GM18507 (cell line): Measurements from ENCODE around the gene TRAM2.
A peak's percentile ranks its signal among the peaks of the same experiment; 100 is the strongest.

Source experiments
- DNase-seq: peaks from one replicate; pipeline ENCODE4 v3.0.0; 2011; ENCODE audit warnings: low read depth; ENCODE audit not compliant: insufficient read length; ENCODE audit errors: extremely low spot score
- FAIRE-seq: peaks from 2 replicates; lab custom pipeline; 2011; peaks lifted over from hg19 to GRCh38; lab: Jason Lieb, UNC

The TRAM2 gene

DNA sequence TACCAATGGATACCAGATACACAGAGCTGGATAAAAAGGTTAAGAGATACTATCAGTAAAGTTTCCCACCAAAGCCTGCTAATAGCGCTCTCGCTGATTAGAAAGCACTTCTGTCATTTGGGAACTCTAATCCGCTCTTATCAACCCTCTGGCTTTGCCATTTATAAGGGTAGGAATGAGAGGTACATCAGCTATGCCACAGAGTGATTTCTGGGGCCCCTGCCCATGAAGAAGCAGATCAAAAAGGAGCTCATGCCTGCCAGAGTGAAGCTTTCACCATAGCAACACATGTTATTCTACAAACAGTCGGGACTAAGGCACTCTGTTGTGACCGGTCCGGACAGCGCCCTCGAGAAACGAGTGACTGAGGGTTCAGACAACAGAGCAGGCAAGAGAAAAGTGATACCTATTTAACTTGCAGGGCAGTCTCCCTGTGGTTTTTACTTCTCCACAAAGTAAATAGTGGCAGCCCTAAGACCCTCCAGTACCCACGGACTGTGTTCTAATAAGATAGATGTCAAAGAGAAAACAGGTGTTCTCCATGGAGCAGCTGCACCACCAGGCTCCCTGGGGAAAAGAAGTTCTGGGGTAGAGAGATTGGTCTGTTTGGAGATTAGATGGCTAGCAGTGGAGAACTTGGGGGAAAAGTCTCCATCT is 5.6 kb downstream of the TRAM2 start:
- FAIRE-seq (no peak), DNase-seq (no peak)

DNA sequence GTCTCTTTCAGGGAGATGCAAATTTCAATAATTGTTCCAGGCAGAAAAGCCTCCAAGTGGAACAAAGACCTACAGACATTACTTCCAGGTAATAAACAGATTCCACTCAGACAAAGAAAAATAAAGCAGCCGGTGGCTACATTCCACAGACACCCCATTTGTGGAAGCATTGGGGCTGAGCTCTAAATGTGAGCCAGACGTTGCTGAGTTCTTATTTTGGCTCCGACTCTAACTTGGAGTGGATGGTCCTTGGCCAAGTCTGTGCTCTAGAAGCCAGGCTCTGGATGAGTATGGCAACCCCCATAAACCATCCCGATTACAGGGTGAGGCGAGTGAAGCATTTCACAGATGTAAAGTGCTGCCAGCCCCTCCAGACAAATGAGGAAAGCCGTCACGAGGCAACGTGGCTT is 6.6 kb downstream of the TRAM2 start:
- FAIRE-seq (no peak), DNase-seq (no peak)

DNA sequence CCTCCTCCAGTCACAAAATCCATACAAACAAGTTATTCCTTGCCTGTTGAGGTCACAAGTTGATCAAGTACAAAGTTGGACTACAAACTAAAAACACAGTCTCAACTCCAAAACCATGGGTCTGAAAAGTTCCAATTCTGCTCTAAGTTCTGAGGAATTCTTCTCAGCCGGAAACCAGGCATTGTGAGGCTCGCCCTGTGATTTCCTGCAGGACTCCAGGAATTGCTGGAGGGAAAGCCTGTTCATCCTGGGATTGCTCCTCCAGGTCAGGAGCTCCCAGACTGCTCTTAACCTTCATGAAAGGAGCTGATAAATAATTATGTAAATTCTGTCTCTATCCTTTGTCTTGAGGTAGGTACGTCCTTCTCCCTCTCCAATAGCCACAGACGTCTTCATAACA is 8.5 kb downstream of the TRAM2 start:
- DNase-seq (no peak), FAIRE-seq (no peak)

DNA sequence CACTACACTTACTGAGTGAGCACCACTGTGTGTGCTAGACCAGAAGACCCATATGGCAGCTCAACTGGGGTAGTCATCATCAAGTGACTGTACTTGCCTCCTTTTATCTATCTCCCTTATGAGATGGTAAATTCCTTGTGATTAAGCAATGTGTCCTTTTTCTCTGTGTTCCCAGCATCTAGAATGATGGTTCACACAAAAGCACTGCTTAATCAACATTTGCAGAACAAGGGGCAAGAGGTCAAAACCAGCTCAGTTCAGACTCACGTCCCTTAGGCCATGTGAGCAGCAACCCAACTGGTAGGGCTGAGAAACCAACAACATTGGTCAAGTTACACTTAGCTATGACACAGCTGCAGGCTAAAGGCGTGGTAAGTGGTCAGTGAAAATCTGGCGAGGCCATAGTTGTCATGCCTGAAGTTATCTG is 10.0 kb downstream of the TRAM2 start:
- FAIRE-seq (no peak), DNase-seq (no peak)

DNA sequence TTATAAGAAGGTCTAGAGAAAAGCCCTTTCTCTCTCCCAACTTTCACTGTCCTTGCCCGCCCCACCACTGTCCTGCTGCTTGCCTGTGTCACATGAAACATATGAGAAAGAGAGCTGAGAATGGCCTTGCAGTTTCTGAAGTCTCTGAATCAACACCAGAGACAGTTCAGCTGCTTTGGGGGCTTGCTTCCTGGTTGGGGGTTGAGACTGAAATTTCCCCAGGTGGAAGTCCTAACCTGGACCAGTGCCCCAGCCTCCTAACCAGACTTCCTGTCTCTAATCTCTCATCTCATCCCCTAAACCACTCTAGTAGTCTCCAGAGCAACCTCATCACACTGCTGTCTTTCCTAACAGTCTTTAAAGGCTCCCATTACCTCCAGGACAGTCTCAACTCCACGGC is 10.7 kb downstream of the TRAM2 start:
- FAIRE-seq (peak; percentile 24), DNase-seq (no peak)

DNA sequence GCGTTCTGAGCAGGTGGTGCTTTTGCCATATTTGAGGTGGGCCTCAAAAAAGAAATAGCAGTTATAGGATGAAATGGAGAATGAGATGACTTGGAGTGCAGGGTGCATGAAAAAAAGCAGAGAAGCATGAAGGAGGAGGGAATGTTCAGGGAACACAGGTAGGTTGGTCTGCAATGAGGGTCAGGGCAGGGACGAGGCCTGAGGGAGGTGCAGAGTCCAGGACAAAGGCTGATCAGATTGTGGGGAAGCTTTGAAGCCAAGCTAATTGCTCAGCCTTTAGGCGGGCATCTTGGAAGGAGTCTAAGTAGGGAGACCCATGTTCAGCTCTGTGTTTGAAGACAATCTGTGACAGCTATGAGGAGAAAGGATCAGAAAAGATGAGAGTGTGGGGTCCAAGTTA is 12.0 kb downstream of the TRAM2 start:
- FAIRE-seq: no peak
- DNase-seq: no peak

DNA sequence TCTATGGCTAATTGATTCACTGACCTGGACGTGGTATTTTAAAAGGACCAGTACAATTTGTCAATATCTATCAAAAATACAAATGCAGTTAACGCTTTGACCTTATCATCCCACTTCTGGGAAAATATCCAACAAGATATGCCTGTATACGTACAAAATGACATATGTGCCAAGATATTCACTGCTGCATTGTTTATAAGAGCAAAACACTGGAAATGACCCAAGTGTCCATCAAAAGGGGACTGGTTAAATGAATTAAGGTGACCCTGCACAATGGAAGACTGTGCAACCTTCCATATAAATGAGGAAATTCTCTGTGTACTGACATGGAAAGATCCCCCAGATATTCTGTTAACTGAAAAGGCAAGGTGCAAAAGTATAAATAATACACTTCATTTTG is 13.9 kb downstream of the TRAM2 start:
- FAIRE-seq (no peak), DNase-seq (no peak)

DNA sequence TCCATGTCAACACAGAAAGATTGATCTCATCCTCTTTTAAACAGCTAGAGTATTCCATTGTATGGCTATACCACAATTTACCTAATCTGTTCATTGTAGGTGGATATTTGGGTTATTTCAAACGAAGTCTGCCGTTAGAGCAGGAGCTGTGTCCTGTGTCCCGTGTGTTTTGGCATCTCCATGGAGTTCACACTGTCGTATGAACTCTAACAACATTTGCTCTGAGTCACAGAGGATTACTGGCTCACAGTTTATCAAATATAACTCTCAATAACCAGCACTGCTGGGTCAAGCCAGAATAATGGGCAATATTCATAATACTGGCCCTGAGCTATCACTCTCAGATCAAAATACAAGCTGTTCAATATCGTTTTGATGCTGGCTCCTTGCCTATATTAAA is 16.4 kb downstream of the TRAM2 start:
- FAIRE-seq: no peak
- no peak for DNase-seq

DNA sequence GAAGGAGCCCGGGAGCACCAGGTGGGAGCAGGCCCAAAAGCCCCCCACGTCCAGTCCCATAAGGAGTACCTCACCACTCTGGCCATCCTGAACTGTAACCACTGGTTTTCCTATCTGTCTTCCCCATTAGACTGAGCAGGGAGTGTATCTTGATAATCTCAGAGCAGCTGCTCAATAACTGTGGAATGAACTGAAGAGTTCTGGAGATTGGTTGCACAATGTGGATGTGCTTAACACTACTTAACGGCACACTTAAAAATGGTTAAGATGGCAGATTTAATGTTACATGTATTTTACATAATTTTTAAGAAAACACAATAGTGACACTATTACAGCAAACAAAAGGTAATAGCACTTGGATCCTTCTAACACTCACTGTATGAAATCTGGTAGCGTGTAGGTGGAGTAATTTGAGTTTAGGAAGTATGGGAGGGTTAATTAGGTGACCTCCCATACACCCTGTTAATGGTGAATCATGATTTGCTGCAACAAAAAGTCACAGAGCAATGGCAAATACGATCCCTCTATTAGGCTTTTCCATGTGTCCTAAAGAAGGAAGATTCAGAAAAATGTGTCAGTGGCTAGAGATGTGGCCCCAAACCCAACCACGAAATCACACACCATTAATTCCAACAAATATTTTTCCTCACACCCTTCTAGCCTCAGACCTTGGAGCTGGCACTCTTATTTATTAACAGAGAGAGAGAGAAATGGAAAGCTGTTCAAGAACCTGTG is 18.4 kb downstream of the TRAM2 start:
- DNase-seq: no peak
- FAIRE-seq: no peak

DNA sequence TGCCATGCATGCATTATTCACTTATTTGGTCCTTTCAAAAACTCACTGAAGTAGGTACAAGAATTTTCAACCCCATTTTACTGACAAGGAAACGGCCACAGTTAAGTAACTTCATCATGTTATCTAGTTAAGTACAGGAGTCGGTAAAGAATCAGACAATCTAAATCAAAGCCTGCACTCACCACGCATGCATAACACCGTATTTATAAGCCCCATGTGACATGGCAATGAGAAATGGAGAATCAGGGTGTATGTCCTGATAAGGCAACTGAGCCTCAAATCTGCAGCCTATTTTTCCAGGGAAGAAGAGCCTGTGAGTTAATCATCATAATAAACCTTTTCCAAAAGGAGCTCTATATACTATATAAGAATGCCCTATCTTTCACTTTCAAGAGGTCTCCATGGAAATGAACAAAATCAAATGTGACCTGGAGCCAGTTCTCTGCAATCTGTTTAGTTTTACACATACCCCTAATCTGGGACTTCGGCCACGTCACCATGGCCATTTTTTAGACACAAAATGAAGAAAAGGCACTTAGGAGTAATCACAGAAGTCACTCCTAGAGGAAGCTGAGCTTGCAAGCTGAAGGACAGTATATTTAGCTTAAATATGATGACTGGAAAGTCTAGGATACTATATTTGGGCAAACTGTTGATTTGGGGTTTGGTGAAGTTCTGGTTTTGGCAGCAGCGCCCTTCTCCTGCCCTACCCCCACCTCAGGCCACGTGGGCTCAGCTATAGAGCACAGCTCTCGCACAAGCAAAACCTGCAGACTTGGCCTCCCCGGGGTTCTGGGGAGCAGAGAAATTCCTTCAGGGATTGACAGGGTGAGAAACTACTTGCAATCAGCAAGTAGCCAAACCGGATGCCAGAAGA is 19.2 kb downstream of the TRAM2 start:
- DNase-seq: no peak
- FAIRE-seq: no peak

DNA sequence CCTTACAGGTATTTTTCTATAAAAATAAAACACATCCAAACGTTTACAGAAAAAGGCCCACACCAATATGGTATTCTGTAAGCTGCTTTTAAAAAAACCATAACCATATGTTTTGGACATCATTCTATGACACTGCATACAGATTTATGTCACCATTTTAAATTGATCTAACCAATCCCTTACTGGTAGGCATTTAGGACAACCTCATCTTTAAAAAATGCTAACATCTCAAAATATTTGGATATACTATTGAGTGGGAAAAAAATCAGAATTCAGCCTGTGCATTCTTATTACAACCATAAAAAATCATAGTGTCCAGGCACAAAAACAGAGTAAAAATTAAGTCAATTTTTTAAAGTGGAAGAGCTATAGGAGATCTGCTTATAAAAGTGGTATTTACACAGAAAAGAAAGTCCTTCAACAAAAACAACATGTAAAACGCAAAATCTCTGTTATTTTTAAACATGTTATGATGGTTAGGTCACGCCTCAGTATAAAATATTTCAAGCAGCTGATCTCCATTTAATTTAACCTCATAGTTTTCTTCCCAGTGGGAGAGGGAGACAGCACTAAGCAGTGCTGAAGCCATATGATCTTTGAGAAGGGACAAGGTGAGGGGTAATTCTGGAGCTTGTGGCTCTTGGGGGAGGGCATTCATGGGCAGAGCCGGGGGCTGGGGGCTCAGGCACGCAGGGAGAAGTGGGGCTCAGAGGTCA is 21.2 kb downstream of the TRAM2 start:
- no peak for DNase-seq
- no peak for FAIRE-seq

DNA sequence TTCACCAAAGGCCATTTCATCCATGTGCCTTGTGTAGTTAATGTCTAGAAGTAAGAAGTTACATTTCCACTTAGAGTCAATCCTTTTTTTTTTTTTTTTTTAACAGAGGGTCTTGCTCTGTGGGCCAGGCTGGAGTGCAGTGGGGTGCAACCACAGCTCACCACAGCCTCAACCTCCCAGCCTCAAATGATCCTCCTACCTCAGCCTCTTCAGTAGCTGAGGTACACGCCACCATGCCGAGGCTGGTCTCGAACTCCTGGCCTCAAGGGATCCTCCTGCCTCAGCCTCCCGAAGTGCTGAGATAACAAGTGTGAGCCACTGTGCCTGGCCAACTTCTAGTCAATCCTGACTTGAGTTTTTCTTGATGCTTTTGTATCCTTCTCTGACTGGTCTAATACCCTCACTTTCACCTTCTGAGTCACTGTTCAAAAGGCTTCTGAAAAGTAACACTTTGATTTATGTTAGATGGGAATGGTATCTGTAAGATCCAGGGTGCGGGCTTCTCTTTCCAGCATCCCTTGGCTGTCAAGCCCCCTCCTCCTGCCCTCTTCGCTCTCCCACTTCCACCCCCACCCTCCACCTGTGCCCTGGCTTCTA is 22.1 kb downstream of the TRAM2 start:
- FAIRE-seq (no peak), DNase-seq (no peak)

DNA sequence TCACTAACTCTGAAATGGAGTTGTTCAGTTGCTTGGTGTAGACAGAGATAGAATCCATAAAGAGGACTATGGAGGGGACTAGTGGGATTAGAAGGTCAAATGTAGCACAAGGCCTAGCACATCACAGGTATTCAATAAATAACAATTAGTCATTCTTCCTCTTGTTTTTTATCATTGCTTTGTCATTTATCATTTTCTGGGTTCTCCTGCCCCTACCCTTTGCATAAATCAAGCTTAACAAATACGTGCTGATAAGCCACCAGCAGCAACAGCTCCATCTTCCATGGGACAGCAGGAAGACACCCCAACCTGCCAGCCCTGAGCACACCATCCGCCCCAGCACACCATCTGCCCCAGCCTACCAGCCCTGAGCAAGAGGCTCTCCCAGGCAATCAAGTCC is 23.1 kb downstream of the TRAM2 start:
- no peak for DNase-seq
- no peak for FAIRE-seq

DNA sequence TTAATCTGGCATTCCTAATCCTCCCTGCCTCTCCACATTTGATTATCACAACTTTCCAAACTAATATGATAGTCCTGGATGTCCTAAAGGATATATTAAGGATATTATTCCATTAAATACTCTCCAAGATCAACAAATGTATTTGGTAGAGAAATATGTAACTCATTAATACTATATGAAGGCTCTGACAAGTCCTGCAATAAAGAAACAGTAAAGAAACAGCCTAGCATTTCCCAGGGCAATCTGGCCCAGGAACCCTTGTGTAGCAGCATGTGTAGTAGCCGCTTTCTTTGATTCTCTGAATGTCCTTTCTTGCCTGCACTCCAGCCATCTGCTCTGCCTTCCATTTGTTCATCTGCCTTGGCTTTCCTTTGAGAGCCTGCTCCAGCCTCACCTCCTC is 23.7 kb downstream of the TRAM2 start:
- FAIRE-seq (no peak), DNase-seq (no peak)

DNA sequence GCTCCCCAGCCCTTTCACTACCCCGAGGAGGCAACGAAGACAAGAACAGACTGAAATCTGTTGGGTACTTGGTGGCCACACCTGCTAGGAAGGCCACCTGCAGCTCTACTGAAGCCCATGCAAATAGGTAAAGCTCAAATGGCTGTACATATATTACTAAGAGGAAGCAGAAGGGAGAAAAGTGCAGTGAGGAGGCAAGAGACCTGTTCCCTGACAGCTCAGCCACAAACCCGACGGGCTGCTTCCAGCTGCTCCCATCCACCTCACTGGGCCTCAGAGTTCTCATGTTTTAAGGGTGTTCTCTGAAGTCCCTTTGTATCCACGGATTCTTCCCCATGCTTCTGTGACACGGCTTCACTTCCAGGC is 24.6 kb downstream of the TRAM2 start:
- peak; percentile 36 for FAIRE-seq
- DNase-seq: no peak

DNA sequence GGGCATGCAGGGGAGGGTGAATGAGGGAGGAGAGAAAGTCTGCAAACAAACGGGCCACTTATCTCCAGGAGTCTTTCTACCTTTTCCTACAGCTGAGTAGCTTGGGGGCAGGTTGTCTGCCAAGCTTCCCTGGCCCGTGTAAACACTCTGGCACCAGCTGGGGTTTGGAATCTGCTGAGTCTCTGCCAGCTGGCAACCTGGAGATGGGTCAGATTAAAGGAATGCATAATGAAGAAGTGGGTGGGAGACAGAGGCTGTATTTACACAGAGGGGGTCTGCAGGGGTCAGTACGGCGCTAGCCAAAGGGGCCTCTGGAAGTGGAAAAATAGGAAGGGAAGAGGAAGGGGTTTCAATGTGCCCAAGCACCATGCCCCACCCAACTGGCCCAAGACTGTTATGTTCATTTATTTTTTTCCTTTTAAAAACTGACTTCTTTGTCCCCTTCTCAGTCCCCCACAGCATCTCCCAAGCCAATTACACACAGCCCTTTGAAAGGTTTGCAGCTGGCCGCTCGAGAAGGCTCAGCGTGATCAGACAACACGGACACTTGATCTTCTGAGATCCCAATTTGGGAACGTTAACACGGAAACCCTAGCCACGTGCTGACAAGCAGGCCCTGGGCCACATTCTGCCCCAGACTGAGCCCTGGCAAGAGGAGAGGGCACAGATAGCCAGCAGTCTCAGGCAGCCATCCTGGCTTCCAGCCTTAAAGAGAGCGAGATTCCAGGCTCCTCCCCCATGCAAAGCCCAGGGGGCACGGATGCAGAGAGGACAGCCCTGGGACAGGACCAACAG is 25.2 kb downstream of the TRAM2 start:
- FAIRE-seq: no peak
- DNase-seq: no peak

DNA sequence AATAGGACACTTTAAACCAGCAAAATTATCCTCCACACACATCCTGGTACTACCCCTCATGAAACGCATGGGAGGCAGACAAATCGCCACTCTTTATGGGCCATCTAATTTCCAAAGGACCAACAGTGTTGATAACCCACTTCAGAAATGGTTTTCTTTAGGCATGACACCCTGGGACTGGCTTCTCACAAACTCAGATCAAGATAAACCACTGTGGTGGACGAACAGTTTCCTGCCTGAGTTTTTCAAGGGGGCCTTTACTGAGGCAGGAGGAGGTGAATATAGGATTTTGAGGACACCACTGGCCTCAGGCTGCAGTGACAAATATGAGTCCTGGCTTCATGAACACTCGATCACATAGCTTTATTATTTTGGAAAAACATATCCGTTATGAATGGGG is 26.0 kb downstream of the TRAM2 start:
- DNase-seq (no peak), FAIRE-seq (no peak)

DNA sequence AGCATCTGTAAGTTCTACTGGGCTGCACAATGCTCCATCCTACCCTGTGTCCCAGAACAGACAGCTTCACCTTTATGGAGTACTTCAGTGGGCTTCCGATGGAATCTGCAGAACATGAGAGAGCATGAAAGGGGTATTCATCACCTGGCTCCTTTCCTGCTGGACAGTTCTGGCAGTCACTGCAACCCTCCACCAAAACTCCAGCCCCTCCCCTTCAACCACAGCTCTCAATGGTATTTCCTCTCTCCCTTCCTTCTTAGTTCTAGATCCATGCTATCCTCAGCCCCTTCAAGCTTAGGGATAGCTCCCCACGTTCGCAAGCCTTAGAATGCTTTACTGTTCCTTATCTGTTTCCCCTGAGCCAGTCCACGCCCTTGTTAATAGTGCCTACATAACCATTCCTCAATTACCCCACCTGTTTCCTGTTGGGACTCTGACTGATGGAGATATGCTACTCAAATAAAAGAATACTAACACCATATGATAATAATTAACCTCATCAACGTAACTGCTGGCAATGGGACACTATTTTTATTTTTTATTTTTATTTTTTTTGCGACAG is 26.8 kb downstream of the TRAM2 start:
- DNase-seq (no peak), FAIRE-seq (no peak)

DNA sequence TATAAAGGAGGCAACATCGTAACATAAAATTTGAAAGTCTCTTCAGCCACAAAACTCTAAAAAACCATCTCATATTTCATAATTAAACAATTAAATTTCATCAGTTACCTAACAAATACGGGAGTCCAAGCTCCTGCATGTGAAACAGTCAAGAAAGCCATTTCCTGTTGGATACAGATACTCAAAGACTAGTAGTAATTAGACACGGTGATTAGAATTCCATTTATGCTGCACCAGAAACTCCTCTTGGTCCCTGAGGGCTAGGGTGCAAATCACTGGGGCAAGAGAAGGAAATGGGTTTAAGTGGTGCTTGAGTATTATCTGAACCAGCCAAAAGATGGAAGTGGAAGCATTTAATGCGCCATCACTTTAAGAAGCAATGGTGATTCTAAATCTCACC is 27.4 kb downstream of the TRAM2 start:
- DNase-seq (no peak), FAIRE-seq (no peak)
